B cell (primary cell): ENCODE data around the gene ALG1. TPM values are rescaled to one million over a fixed set of nuclear protein-coding genes. Genes with fewer than 3 reads are reported as not detected.

ENCODE experiments used
- ATAC-seq: fragments of 200-7000 bp; cut with Tn5 transposase; one replicate; pipeline ENCODE4 v1.10.0; 2021; ENCODE audit warnings: low read depth, mild to moderate bottlenecking, moderate number of reproducible peaks, moderate library complexity
- CTCF ChIA-PET: fragments of 350-600 bp; sonication (Branson Sonifier 250); formaldehyde crosslinking; loops from one replicate; lab custom pipeline; 2021; ENCODE audit warnings: antibody characterized with exemption, inconsistent platforms; lab: Charles Lee
- POLR2A ChIA-PET: fragments of 350-600 bp; sonication (Branson Sonifier 250); formaldehyde crosslinking; loops from one replicate; lab custom pipeline; 2021; ENCODE audit warnings: antibody characterized with exemption; lab: Charles Lee
- DNase-seq: peaks from one replicate; pipeline ENCODE4 v3.0.0; 2013
- H2AFZ ChIP-seq: 2 replicates; pipeline ENCODE4 v1.6.1; 2012; ENCODE audit warnings: mild to moderate bottlenecking, low read depth, low read length; ENCODE audit not compliant: insufficient read depth, poor library complexity, severe bottlenecking
- H3K27ac ChIP-seq, 2 donors: 1 replicate in 1 of 2; 2 replicates in 1 of 2; pipeline ENCODE4 v1.5.1; 2012 to 2013; ENCODE audit warnings: low read length in 2 of 2, mild to moderate bottlenecking in 2 of 2, moderate library complexity in 1 of 2
- H3K27me3 ChIP-seq, 4 experiments: fragments of 200-600 bp in 1 of 4; sonication (generic) in 1 of 4; replicated peaks in 1 of 4; 1 replicate in 2 of 4; 2 replicates in 2 of 4; pipeline versions ENCODE4 v1.6.1 to v1.7.0; 2013 to 2016; ENCODE audit warnings: low read length in 3 of 4, mild to moderate bottlenecking in 2 of 4, mixed read lengths in 1 of 4, moderate library complexity in 1 of 4; ENCODE audit not compliant: insufficient read depth in 4 of 4, control insufficient read depth in 3 of 4; ENCODE audit errors: control extremely low read depth in 1 of 4
- H3K36me3 ChIP-seq, 2 experiments: replicated peaks in 1 of 2; 1 replicate in 1 of 2; 2 replicates in 1 of 2; pipeline versions ENCODE4 v1.6.1 to v1.7.1; 2013; ENCODE audit warnings: low read length in 1 of 2; ENCODE audit not compliant: insufficient read depth in 2 of 2, control insufficient read depth in 1 of 2; ENCODE audit errors: control extremely low read depth in 1 of 2, extremely low read depth in 1 of 2
- H3K4me1 ChIP-seq, 2 donors: fragments of 200-600 bp in 1 of 2; sonication (generic) in 1 of 2; 1 replicate in 1 of 2; 2 replicates in 1 of 2; pipeline versions ENCODE4 v1.5.1 to v1.6.1; 2013 to 2017; ENCODE audit warnings: low read length in 2 of 2; ENCODE audit not compliant: control insufficient read depth in 2 of 2, insufficient read depth in 2 of 2
- H3K4me2 ChIP-seq: replicated peaks from 2 replicates; pipeline ENCODE3; 2012; ENCODE audit warnings: mild to moderate bottlenecking, low read depth, low read length; ENCODE audit not compliant: poor library complexity, severe bottlenecking
- H3K4me3 ChIP-seq, 5 experiments: fragments of 200-600 bp in 1 of 5; sonication (generic) in 1 of 5; 1 replicate in 3 of 5; 2 replicates in 2 of 5; pipeline versions ENCODE4 v1.5.1 to v1.7.0; 2011 to 2016; ENCODE audit warnings: low read length in 4 of 5, mild to moderate bottlenecking in 4 of 5, low read depth in 2 of 5, control low read depth in 1 of 5, moderate library complexity in 1 of 5; ENCODE audit not compliant: insufficient read depth in 1 of 5; ENCODE audit errors: control extremely low read depth in 1 of 5, extremely low read depth in 1 of 5
- H3K79me2 ChIP-seq: fragments of 200-600 bp; sonication (generic); one replicate; pipeline ENCODE4 v1.6.0; 2016; ENCODE audit warnings: low read length; ENCODE audit not compliant: control insufficient read depth, insufficient read depth
- H3K9ac ChIP-seq: fragments of 200-600 bp; sonication (generic); 2 replicates; pipeline ENCODE4 v1.6.1; 2017; ENCODE audit warnings: mild to moderate bottlenecking, low read length, moderate library complexity
- H3K9me3 ChIP-seq, 3 donors: one replicate each; pipeline versions ENCODE4 v1.6.1 to v1.7.1; 2013; ENCODE audit warnings: low read length in 2 of 3; ENCODE audit not compliant: control insufficient read depth in 2 of 3, insufficient read depth in 1 of 3; ENCODE audit errors: control extremely low read depth in 1 of 3
- H4K20me1 ChIP-seq: 2 replicates; pipeline ENCODE4 v1.6.0; 2012; ENCODE audit warnings: mild to moderate bottlenecking, low read length; ENCODE audit not compliant: insufficient read depth, control insufficient read depth, poor library complexity, severe bottlenecking
- H3K27ac Mint-ChIP-seq: one replicate; pipeline ENCODE4 v1.8.0; 2021; ENCODE audit warnings: mixed read lengths
- H3K27me3 Mint-ChIP-seq: one replicate; pipeline ENCODE4 v1.8.0; 2021; ENCODE audit warnings: mixed read lengths
- H3K4me1 Mint-ChIP-seq: one replicate; pipeline ENCODE4 v1.8.0; 2021; ENCODE audit warnings: mixed read lengths
- H3K4me3 Mint-ChIP-seq: one replicate; pipeline ENCODE4 v1.8.0; 2021; ENCODE audit warnings: mixed read lengths
- H3K9me3 Mint-ChIP-seq: one replicate; pipeline ENCODE4 v1.8.0; 2022; ENCODE audit warnings: mixed read lengths; ENCODE audit not compliant: insufficient read depth
- CTCF ChIP-seq: fragments of 200-600 bp; IDR thresholded peaks from one replicate; pipeline ENCODE4 v1.8.0; 2022; ENCODE audit warnings: antibody characterized with exemption, mild to moderate bottlenecking
- EZH2 ChIP-seq: IDR thresholded peaks from 2 replicates; pipeline ENCODE4 v1.6.1; 2012; ENCODE audit warnings: borderline replicate concordance, low read depth, mild to moderate bottlenecking, moderate library complexity, low read length; ENCODE audit not compliant: insufficient read depth, poor library complexity, severe bottlenecking
- WGBS: methylation state at CpG from one replicate; pipeline ENCODE4 v1.1.5; 2013; ENCODE audit warnings: missing lambda C conversion rate; ENCODE audit not compliant: insufficient coverage; 5-methylcytosine and 5-hydroxymethylcytosine counted together
- intact Hi-C: fragments of 100-400 bp; cut with micrococcal nuclease; formaldehyde crosslinking; loops from one replicate; pipeline ENCODE4 v1.10.0; 2022
- polyA plus RNA-seq: library from polyadenylated mRNA; depleted of rRNA; stranded (reverse); fragments of >200 nt; gene quantifications from 2 replicates; pipeline ENCODE4 v1.2.3, GENCODE V29; 2012
- total RNA-seq, 2 donors: library from RNA; stranded (reverse); fragments of 120-200 nt in 1 of 2; gene quantifications; 1 replicate in 1 of 2; 2 replicates in 1 of 2; pipeline versions ENCODE4 v1.2.3 to v1.2.4, GENCODE V29; 2013 to 2022

Gene ALG1
- total and polyA plus RNA-seq, 2 donors (not counting 1 experiment from before 2014, with no cell fraction given) = 12.2 to 24.2 TPM

- CTCF ChIA-PET = no interaction called here
- H3K27ac Mint-ChIP-seq = peak overlapping the region; percentile 54
- POLR2A ChIA-PET = no interaction called here
Measured at GRCh38 chr16:5069854-5070253, 1.8 kb upstream of the ALG1 start.

More at GRCh38 chr16:5069854-5070253, 1.8 kb upstream of the ALG1 start:
- TF ChIP-seq EZH2 (no peak), CTCF (no peak)
- Histone ChIP-seq H4K20me1 (no peaks in the 10 kb centered on the region), H3K27me3 (no peaks in the 10 kb centered on the region), H3K4me1 (peaks cover 14 to 18% of the 10 kb centered on the region in 2 donors), H3K4me2 (no peak overlapping the region), H3K36me3 (peaks cover 0 to 6% of the 10 kb centered on the region in 2 experiments), H3K9me3 (no peaks in the 10 kb centered on the region), H3K27ac (no peak overlapping the region), H3K9ac (no peak overlapping the region), H3K4me3 (no peak overlapping the region), H2AFZ (no peak overlapping the region), H3K79me2 (peaks cover 11% of the 10 kb centered on the region)
- Mint-ChIP-seq H3K27me3 (peaks cover 3% of the 10 kb centered on the region), H3K4me3 (no peak overlapping the region), H3K4me1 (peaks cover 27% of the 10 kb centered on the region), H3K9me3 (no peaks in the 10 kb centered on the region)
- intact Hi-C loops = loop anchor here (5.0 kb wide), 1 partner anchor 268 kb away; the partner anchor contains the start of gene ROGDI
- no peak for ATAC-seq
- DNase-seq = no peak
- 97% methylated on average over 6 of the region's 9 CpGs for WGBS
